Measurements from ENCODE around the gene CFAP99.

- TF ChIP-seq CTCF (optimal IDR thresholded peaks at IDR 0.05 in 1 of 3, IDR thresholded peaks at IDR 0.05 in 1 of 3, conservative IDR thresholded peaks at IDR 0.05 in 1 of 3; ENCODE audit: extremely low read depth in 1 of 3, insufficient read depth in 2 of 3, low read length in 3 of 3) = no peak
- TF ChIP-seq EZH2 (IDR thresholded peaks at IDR 0.05; ENCODE audit: low read length) = no peak
Measured at GRCh38 chr4:2450394-2451035, 31.8 kb downstream of the CFAP99 start.

Measured in keratinocyte (primary cell).